Duodenal mucosa (tissue), 2 donors: ENCODE measurements around the gene NCCRP1.
A peak's percentile ranks its signal among the peaks of the same experiment; 100 is the strongest.

Source experiments
- H3K27ac ChIP-seq: one replicate; pipeline ENCODE4 v1.7.0; 2013; ENCODE audit warnings: low read depth, low read length
- H3K27me3 ChIP-seq, 2 donors: one replicate each; pipeline ENCODE4 v1.7.0; 2013; ENCODE audit warnings: low read length in 2 of 2, control low read depth in 1 of 2; ENCODE audit not compliant: insufficient read depth in 2 of 2, control insufficient read depth in 1 of 2
- H3K36me3 ChIP-seq, 2 donors: one replicate each; pipeline ENCODE4 v1.7.0; 2013; ENCODE audit warnings: low read length in 2 of 2, control low read depth in 1 of 2; ENCODE audit not compliant: insufficient read depth in 2 of 2, control insufficient read depth in 1 of 2
- H3K4me1 ChIP-seq, 2 donors: one replicate each; pipeline ENCODE4 v1.7.0; 2013; ENCODE audit warnings: low read length in 2 of 2, control low read depth in 1 of 2; ENCODE audit not compliant: insufficient read depth in 2 of 2, control insufficient read depth in 1 of 2
- H3K4me3 ChIP-seq, 2 donors: one replicate each; pipeline ENCODE4 v1.7.0; 2013; ENCODE audit warnings: low read length in 2 of 2, low read depth in 1 of 2
- H3K9ac ChIP-seq, 2 donors: one replicate each; pipeline ENCODE4 v1.7.0; 2013; ENCODE audit warnings: low read length in 2 of 2, low read depth in 1 of 2
- H3K9me3 ChIP-seq, 2 donors: one replicate each; pipeline ENCODE4 v1.7.0; 2013; ENCODE audit warnings: low read length in 2 of 2, control low read depth in 1 of 2; ENCODE audit not compliant: control insufficient read depth in 1 of 2

NCCRP1 gene

GRCh38 chr19:39164289-39164688, 32.5 kb upstream of the NCCRP1 start:
- Histone ChIP-seq H3K4me1 (peaks cover 10 to 13% of the 10 kb centered on the region in 2 donors), H3K9ac (no peak overlapping the region), H3K4me3 (no peak overlapping the region), H3K27ac (no peak overlapping the region), H3K9me3 (no peaks in the 10 kb centered on the region), H3K36me3 (peaks cover 0 to 3% of the 10 kb centered on the region in 2 donors), H3K27me3 (no peaks in the 10 kb centered on the region)

GRCh38 chr19:39165857-39166256, 30.9 kb upstream of the NCCRP1 start:
- Histone ChIP-seq H3K4me3 (no peak overlapping the region), H3K36me3 (peaks cover 4 to 12% of the 10 kb centered on the region in 2 donors), H3K27ac (no peak overlapping the region), H3K4me1 (peaks cover 10 to 13% of the 10 kb centered on the region in 2 donors), H3K9ac (no peak overlapping the region), H3K9me3 (no peaks in the 10 kb centered on the region), H3K27me3 (no peaks in the 10 kb centered on the region)

- H3K9me3 ChIP-seq = no peaks in the 10 kb centered on the region
- H3K27ac ChIP-seq = peak overlapping the region; percentile 10
- no peak overlapping the region for H3K9ac ChIP-seq
- peaks cover 10 to 13% of the 10 kb centered on the region in 2 donors for H3K4me1 ChIP-seq
- no peaks in the 10 kb centered on the region for H3K27me3 ChIP-seq
- H3K36me3 ChIP-seq = peaks cover 4 to 21% of the 10 kb centered on the region in 2 donors
- no peak overlapping the region for H3K4me3 ChIP-seq
These were observed 30.0 kb upstream of the NCCRP1 start for GRCh38 chr19:39166571-39167391.

GRCh38 chr19:39167461-39168257, 29.1 kb upstream of the NCCRP1 start:
- H3K27me3 ChIP-seq = no peaks in the 10 kb centered on the region
- no peak overlapping the region for H3K4me3 ChIP-seq
- H3K9me3 ChIP-seq = no peaks in the 10 kb centered on the region
- H3K9ac ChIP-seq = no peak overlapping the region
- H3K27ac ChIP-seq = peak overlapping the region; percentile 10
- peaks cover 10 to 13% of the 10 kb centered on the region in 2 donors for H3K4me1 ChIP-seq
- H3K36me3 ChIP-seq = peaks cover 4 to 26% of the 10 kb centered on the region in 2 donors

DNA sequence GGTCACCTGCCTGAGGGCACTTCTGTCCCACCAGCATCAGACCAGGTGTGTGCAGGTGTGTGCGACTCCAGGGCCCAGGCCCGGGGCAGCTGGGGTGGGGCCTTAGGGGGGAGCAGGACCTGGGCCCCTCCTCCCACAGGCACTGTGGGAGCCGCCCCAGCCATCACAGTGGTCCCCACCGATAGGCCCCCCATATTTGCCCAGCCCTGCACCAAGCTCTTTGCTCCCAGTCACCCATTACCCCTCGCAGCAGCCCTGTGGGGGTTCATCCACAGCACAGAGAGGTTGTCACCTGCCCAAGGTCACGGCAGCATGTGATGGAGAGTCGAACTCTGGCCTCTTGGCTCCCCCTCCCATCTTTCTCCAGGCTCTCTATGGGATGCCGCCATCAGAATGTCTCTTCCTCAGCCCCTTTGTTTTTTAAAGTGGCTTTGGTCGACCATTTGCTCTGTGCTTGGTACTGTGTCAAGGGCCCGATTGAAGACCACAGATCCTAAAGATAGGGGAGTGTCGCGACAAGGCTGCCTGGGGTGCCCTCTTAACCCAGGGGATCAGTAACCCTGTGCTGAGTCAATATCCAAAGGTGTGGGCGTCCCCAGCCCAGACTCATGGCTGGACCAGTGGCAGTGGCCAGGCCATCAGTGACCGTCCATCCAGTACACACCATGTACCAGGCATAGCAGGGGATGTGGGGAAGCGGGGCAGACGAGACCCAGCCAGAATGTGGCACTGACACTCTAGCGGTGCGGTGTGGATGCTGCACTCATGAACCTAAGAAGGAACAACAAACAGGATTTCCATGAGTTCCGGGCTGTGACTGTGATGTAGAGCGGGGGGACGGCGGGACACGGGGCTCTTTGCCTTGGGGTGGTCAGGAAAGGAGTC, 28.3 kb upstream of the NCCRP1 start:
- H3K9ac ChIP-seq = no peak overlapping the region
- H3K27me3 ChIP-seq = no peaks in the 10 kb centered on the region
- no peak overlapping the region for H3K27ac ChIP-seq

GRCh38 chr19:39169143-39169810, 27.5 kb upstream of the NCCRP1 start:
- no peak overlapping the region for H3K9ac ChIP-seq
- H3K27ac ChIP-seq = no peak overlapping the region
- peaks cover 10 to 13% of the 10 kb centered on the region in 2 donors for H3K4me1 ChIP-seq
- no peaks in the 10 kb centered on the region for H3K9me3 ChIP-seq
- no peak overlapping the region for H3K4me3 ChIP-seq
- H3K36me3 ChIP-seq = peaks cover 4 to 33% of the 10 kb centered on the region in 2 donors
- H3K27me3 ChIP-seq = no peaks in the 10 kb centered on the region

More for the DNA sequence above, 28.3 kb upstream of the NCCRP1 start:
- Histone ChIP-seq H3K4me3 (no peak overlapping the region), H3K36me3 (peaks cover 4 to 30% of the 10 kb centered on the region in 2 donors), H3K9me3 (no peaks in the 10 kb centered on the region), H3K4me1 (peaks cover 10 to 13% of the 10 kb centered on the region in 2 donors)

DNA sequence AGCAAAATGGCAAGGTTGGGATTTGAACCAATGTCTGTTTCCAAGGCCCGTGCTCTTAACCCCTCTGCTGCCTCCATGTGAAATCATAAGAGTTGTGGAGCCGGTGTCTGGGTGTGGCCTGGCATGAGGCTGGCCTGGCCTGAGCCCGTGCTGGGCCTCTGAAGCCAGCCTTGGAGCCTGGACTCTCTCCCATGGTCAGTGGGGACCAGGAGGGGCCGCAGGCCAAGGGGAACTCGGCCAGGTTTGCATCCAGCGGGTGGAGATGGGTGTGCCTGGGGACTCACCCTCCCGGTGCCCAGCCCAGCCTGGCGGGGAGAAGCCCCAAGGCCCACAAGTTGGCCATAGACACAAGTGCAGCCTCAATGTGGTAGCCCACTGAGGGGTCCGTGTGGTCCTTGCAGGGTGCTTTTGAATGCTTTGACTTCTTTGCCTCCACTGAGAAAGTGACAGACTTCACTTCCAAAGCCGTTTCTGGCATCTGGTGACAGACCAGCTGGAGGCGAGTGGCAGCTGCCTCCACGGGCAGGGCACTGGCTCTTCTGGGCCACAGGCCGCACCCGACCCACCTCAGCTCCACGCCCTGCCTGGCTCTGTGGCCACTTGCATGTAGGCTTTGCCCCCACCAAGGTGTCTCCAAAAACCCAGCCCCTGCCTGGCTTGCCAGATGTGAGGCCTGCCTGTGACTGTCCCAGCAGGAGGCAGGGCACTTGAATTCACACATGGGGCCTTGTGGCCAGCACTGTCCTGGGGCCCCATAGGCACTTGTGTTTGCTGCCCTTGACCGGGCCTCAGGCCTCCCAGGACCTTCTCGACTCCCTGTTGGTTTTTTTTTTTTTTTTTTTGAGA, 26.2 kb upstream of the NCCRP1 start:
- Histone ChIP-seq H3K9ac (no peak overlapping the region), H3K4me3 (no peak overlapping the region), H3K27ac (no peak overlapping the region), H3K36me3 (peaks cover 12 to 45% of the 10 kb centered on the region in 2 donors), H3K27me3 (no peaks in the 10 kb centered on the region), H3K4me1 (peaks cover 10 to 13% of the 10 kb centered on the region in 2 donors), H3K9me3 (no peaks in the 10 kb centered on the region)

GRCh38 chr19:39171479-39172465, 25.0 kb upstream of the NCCRP1 start:
- H3K4me1 ChIP-seq = peaks cover 1 to 8% of the 10 kb centered on the region in 2 donors
- H3K9me3 ChIP-seq = no peaks in the 10 kb centered on the region
- no peaks in the 10 kb centered on the region for H3K27me3 ChIP-seq
- no peak overlapping the region for H3K27ac ChIP-seq
- H3K4me3 ChIP-seq = no peak overlapping the region
- H3K9ac ChIP-seq = no peak overlapping the region
- peaks cover 18 to 55% of the 10 kb centered on the region in 2 donors for H3K36me3 ChIP-seq
